Esophagus muscularis mucosa (tissue), 3 donors: ENCODE data around the gene EVC.
A peak's percentile ranks its signal among the peaks of the same experiment; 100 is the strongest.

Experiments
- CTCF ChIP-seq, 3 experiments: fragments of 200-600 bp in 2 of 3; fragments of 450-650 bp in 1 of 3; sonication (generic) in 2 of 3; IDR thresholded peaks; one replicate each; pipeline ENCODE4 v1.5.1; 2017 to 2019; ENCODE audit warnings: antibody characterized with exemption in 3 of 3, mild to moderate bottlenecking in 2 of 3, moderate library complexity in 1 of 3
- POLR2A ChIP-seq: fragments of 450-650 bp; IDR thresholded peaks from one replicate; pipeline ENCODE4 v1.6.1; 2017; ENCODE audit warnings: antibody characterized with exemption, moderate library complexity, mild to moderate bottlenecking, low read depth
- POLR2AphosphoS5 ChIP-seq, 2 donors: sonication (generic); formaldehyde crosslinking; IDR thresholded peaks; one replicate each; pipeline ENCODE4 v1.6.1; 2017; ENCODE audit warnings: antibody characterized with exemption in 2 of 2

- TF ChIP-seq CTCF (IDR thresholded peaks at IDR 0.05) (peak in 1 of 3 experiments; percentile 40), POLR2AphosphoS5 (IDR thresholded peaks at IDR 0.05) (no peak), POLR2A (no peak)
These were observed 113.6 kb downstream of the EVC start for GRCh38 chr4:5824635-5825034.
